ENCODE results near the gene RPLP2. TPM values are rescaled to one million over a fixed set of nuclear protein-coding genes. Genes with fewer than 3 reads are reported as not detected.

Gene RPLP2
- total RNA-seq, 3 donors from 2014 or later (not counting 1 experiment from before 2014, with no cell fraction given): 1,482 to 1,846 (median 1,534) TPM

DNA sequence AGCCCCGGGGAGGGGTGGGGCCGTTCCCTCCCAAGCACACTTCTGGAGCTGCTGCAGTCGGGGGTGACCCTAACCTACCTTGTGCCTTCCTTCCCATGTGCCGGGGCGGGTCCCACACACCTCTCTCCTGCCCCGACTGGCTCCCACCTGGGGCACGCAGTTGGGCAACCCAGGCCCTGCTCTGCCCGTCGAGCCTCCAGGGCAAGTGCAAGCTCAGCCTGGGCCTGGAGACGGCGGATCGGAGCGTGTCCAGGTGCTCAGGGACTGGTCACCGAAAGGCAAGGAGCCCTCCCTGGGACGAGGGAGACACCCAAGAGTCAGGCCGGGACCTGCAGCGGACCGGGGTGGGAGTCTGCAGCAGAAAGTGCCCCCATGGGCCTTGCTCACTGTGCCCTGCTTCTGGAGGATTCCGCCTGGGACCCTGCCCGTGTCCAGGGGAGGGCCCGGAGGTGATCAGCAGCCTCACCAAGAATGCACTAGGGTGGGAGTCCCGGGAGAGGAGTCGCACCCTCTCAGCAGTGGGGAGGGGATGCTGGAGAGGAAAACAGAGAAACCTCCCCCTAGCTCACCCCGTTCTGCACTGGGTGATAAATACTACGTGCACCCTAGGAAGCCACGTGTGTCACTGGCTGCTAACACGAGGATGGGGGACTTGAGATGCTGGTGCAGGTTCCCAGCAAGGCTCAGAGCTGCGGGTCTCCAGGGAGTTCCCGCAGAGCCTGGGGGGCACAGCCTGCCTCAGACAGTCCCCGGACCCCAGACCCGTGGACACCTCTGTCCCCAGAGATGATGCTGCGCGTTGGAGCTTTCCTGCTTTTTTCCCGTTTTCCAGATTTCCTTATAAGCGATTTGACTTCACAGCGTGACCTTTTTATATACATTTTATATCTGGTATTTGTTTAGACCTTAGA, 27.2 kb upstream of the RPLP2 start:
- H3K4me1 ChIP-seq (ENCODE audit: control insufficient read depth, insufficient read depth, low read length): peaks cover 16% of the 10 kb centered on the region
- H3K27ac ChIP-seq (ENCODE audit: low read length): no peak overlapping the region
- Mint-ChIP-seq H3K9me3 (no peaks in the 10 kb centered on the region), H3K27ac (no peak overlapping the region), H3K4me1 (peaks cover 0 to 6% of the 10 kb centered on the region in 2 donors), H3K4me3 (no peak overlapping the region), H3K36me3 (no peaks in the 10 kb centered on the region), H3K27me3 (ENCODE audit: low read depth in 2 of 2) (no peaks in the 10 kb centered on the region)
- TF ChIP-seq CTCF (IDR thresholded peaks at IDR 0.05): no peak
- no peak overlapping the region for H3K4me3 ChIP-seq (ENCODE audit: low read length)
- H3K27me3 ChIP-seq (ENCODE audit: control insufficient read depth, insufficient read depth, low read length): no peaks in the 10 kb centered on the region
- intact Hi-C loops (cut with micrococcal nuclease): no loop called here
- DNase-seq (no peak), ATAC-seq (no peak)
- WGBS (ENCODE audit: insufficient coverage): 92% methylated on average over 32 of the region's 36 CpGs
- peaks cover 3% of the 10 kb centered on the region for H3K36me3 ChIP-seq (ENCODE audit: control insufficient read depth, insufficient read depth, low read length)
- H3K9me3 ChIP-seq (ENCODE audit: control insufficient read depth, insufficient read depth, low read length): no peaks in the 10 kb centered on the region

GRCh38 chr11:783581-784015, 26.2 kb upstream of the RPLP2 start:
- 68% methylated on average over 24 of the region's 24 CpGs for WGBS (ENCODE audit: insufficient coverage)
- H3K27ac ChIP-seq (ENCODE audit: low read length): no peak overlapping the region
- H3K36me3 ChIP-seq (ENCODE audit: control insufficient read depth, insufficient read depth, low read length): peaks cover 3% of the 10 kb centered on the region
- DNase-seq: peak in 1 of 2 donors; percentile 47
- Mint-ChIP-seq H3K36me3 (no peaks in the 10 kb centered on the region), H3K27ac (no peak overlapping the region), H3K27me3 (ENCODE audit: low read depth in 2 of 2) (no peaks in the 10 kb centered on the region), H3K4me3 (no peak overlapping the region), H3K4me1 (peaks cover 0 to 6% of the 10 kb centered on the region in 2 donors), H3K9me3 (no peaks in the 10 kb centered on the region)
- no peak for TF ChIP-seq CTCF (IDR thresholded peaks at IDR 0.05)
- no peak overlapping the region for H3K4me3 ChIP-seq (ENCODE audit: low read length)
- peaks cover 18% of the 10 kb centered on the region for H3K4me1 ChIP-seq (ENCODE audit: control insufficient read depth, insufficient read depth, low read length)
- H3K9me3 ChIP-seq (ENCODE audit: control insufficient read depth, insufficient read depth, low read length): no peaks in the 10 kb centered on the region
- ATAC-seq: peak in 1 of 3 donors; percentile 47
- intact Hi-C loops (cut with micrococcal nuclease): no loop called here
- no peaks in the 10 kb centered on the region for H3K27me3 ChIP-seq (ENCODE audit: control insufficient read depth, insufficient read depth, low read length)

DNA sequence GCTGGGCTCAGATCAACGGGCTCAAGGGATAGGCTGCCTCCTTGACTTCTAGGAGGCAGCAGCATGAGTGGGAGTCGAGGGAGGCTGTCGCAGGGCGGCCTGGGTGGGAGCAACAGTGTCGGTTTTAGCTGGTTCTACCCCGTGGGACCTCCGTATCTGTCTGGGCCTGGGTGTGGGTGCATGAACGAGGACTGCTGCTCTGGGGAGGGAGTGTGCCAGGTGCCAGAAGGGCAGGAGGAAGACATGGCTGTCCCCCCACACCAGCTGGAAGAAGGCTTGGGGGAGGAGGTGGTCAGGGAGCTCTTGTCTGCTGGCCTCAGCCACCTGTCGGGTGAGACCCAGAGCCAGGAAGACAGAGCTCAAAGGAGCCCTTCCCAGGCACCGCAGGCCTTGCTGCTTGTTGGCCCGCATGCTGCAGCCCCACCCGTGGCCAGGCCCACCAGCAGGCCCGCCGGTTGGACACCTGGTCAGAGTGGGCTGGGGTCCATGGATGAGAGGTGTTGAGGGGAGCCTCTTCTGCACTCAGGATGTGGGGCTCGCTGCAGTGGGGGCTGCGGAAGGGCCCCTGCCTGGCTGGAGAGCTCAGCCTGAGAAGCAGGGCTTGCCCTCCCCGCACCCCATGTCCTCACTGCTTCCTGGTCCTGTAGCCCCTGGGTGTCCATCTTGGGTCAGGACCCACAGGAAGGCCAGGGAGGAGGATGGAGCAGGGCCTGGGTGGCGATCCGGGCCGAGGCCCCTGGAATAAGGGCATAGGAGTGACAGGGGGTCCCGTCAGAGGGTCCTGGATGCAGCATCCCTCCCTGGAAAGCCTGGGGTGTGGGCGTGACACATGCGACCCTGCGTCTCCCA, 23.3 kb upstream of the RPLP2 start:
- H3K9me3 ChIP-seq (ENCODE audit: control insufficient read depth, insufficient read depth, low read length): no peaks in the 10 kb centered on the region
- no peak overlapping the region for H3K4me3 ChIP-seq (ENCODE audit: low read length)
- DNase-seq (no peak), ATAC-seq (no peak)
- H3K36me3 ChIP-seq (ENCODE audit: control insufficient read depth, insufficient read depth, low read length): peaks cover 4% of the 10 kb centered on the region
- intact Hi-C loops (cut with micrococcal nuclease): no loop called here
- Mint-ChIP-seq H3K27me3 (ENCODE audit: low read depth in 2 of 2) (no peaks in the 10 kb centered on the region), H3K9me3 (no peaks in the 10 kb centered on the region), H3K36me3 (no peaks in the 10 kb centered on the region), H3K4me1 (peaks cover 0 to 6% of the 10 kb centered on the region in 2 donors), H3K27ac (no peak overlapping the region), H3K4me3 (no peak overlapping the region)
- peaks cover 8% of the 10 kb centered on the region for H3K27me3 ChIP-seq (ENCODE audit: control insufficient read depth, insufficient read depth, low read length)
- peaks cover 17% of the 10 kb centered on the region for H3K4me1 ChIP-seq (ENCODE audit: control insufficient read depth, insufficient read depth, low read length)
- WGBS (ENCODE audit: insufficient coverage): 88% methylated on average over 24 of the region's 24 CpGs
- TF ChIP-seq CTCF (IDR thresholded peaks at IDR 0.05): no peak
- no peak overlapping the region for H3K27ac ChIP-seq (ENCODE audit: low read length)
